Activated T-helper 17 cell treated with anti-CD3 and anti-CD28 coated beads, Interleukin-2, amount 50 U/mL, for 72 hours (primary cell): ENCODE results near the gene RESF1. TPM values are rescaled to one million over a fixed set of nuclear protein-coding genes. Genes with fewer than 3 reads are reported as not detected.

Experiments
- ATAC-seq: fragments of 150-1000 bp; cut with Tn5 transposase; replicated peaks from 2 replicates; pipeline ENCODE4 v1.10.0; 2021; ENCODE audit warnings: mild to moderate bottlenecking, moderate library complexity
- H3K27ac Mint-ChIP-seq: one replicate; pipeline ENCODE4 v1.8.0; 2022; ENCODE audit warnings: mixed read lengths
- H3K27me3 Mint-ChIP-seq: one replicate; pipeline ENCODE4 v1.8.0; 2022; ENCODE audit warnings: mixed read lengths
- H3K36me3 Mint-ChIP-seq: one replicate; pipeline ENCODE4 v1.8.0; 2022; ENCODE audit warnings: low read depth, mild to moderate bottlenecking, mixed read lengths
- H3K4me1 Mint-ChIP-seq: one replicate; pipeline ENCODE4 v1.8.0; 2022; ENCODE audit warnings: mixed read lengths
- H3K4me3 Mint-ChIP-seq: one replicate; pipeline ENCODE4 v1.8.0; 2022; ENCODE audit warnings: mild to moderate bottlenecking, mixed read lengths
- H3K9me3 Mint-ChIP-seq: one replicate; pipeline ENCODE4 v1.8.0; 2022; ENCODE audit warnings: mixed read lengths
- total RNA-seq, 2 donors: library from RNA; stranded (reverse); gene quantifications; one replicate each; pipeline ENCODE4 v1.2.3, GENCODE V29; 2022

Gene RESF1
- total RNA-seq, 2 donors from 2014 or later, result 83.1 to 88.3 TPM

- ATAC-seq, result peak; percentile 88
- peak overlapping the region; percentile 53 for H3K27ac Mint-ChIP-seq
These were observed 8.2 kb upstream of the RESF1 start for GRCh38 chr12:31951008-31951407.

GRCh38 chr12:31951939-31952338, 7.3 kb upstream of the RESF1 start:
- no peaks in the 10 kb centered on the region for H3K36me3 Mint-ChIP-seq

More at GRCh38 chr12:31951008-31951407, 8.2 kb upstream of the RESF1 start:
- H3K27me3 Mint-ChIP-seq, result no peaks in the 10 kb centered on the region
- peak overlapping the region; percentile 55 for H3K4me3 Mint-ChIP-seq
- H3K9me3 Mint-ChIP-seq, result no peaks in the 10 kb centered on the region
- H3K36me3 Mint-ChIP-seq, result no peaks in the 10 kb centered on the region
- H3K4me1 Mint-ChIP-seq, result peaks cover 24% of the 10 kb centered on the region

GRCh38 chr12:31952418-31952817, 6.8 kb upstream of the RESF1 start:
- Mint-ChIP-seq H3K27me3 (no peaks in the 10 kb centered on the region), H3K9me3 (peaks cover 3% of the 10 kb centered on the region), H3K4me3 (no peak overlapping the region), H3K4me1 (peaks cover 33% of the 10 kb centered on the region), H3K36me3 (no peaks in the 10 kb centered on the region), H3K27ac (no peak overlapping the region)
- no peak for ATAC-seq

More at GRCh38 chr12:31951939-31952338, 7.3 kb upstream of the RESF1 start:
- Mint-ChIP-seq H3K27ac (no peak overlapping the region), H3K27me3 (no peaks in the 10 kb centered on the region), H3K4me1 (peaks cover 30% of the 10 kb centered on the region), H3K4me3 (no peak overlapping the region), H3K9me3 (peaks cover 3% of the 10 kb centered on the region)
- peak; percentile 41 for ATAC-seq

DNA sequence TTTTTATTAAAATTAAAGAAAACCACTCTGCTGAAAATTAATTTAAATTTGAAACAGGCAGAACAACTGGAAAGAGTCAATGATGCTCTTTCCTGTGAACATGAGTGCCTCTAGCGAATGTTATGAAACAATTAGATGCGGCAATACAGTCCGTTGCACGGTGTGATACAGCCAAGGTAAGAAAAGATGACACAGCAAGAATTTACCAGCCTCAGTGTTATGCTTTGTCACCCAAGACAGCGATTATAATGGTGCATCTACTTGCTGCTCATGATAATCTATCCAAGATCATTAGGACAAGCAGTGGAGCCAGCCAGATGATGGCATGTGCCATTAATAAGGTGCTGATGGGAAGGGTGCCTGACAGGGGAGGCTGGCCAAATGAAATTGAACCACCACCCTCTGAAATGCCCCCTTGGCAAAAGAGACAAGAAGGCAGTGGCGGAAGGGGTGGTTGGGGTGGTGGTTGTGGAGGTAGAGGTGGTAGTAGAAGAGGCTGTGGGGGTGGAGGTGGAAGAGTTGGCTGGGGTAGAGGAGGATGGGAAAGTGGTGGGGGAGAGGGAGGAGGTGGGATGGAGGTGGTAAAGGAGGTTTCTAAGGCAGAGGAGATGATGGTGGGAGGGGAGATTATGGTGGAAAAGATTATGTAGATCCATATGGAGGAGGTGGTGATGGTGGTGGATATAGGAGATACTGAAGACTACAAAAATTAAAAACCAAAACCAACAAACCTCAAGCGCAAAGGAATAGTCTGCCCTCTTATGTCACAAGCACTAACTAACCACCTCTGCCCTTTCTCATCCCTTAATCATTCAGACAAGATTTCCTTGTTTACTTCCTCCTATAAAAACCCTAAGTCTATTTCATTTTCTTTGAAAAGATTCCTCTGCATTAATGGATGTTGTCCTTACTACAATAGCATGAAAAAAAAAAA, 4.0 kb upstream of the RESF1 start:
- Mint-ChIP-seq H3K4me3 (peak overlapping the region; percentile 15), H3K27ac (peak overlapping the region; percentile 46), H3K4me1 (peaks cover 40% of the 10 kb centered on the region), H3K27me3 (no peaks in the 10 kb centered on the region), H3K36me3 (peaks cover 6% of the 10 kb centered on the region), H3K9me3 (peaks cover 3% of the 10 kb centered on the region)
- no peak for ATAC-seq

DNA sequence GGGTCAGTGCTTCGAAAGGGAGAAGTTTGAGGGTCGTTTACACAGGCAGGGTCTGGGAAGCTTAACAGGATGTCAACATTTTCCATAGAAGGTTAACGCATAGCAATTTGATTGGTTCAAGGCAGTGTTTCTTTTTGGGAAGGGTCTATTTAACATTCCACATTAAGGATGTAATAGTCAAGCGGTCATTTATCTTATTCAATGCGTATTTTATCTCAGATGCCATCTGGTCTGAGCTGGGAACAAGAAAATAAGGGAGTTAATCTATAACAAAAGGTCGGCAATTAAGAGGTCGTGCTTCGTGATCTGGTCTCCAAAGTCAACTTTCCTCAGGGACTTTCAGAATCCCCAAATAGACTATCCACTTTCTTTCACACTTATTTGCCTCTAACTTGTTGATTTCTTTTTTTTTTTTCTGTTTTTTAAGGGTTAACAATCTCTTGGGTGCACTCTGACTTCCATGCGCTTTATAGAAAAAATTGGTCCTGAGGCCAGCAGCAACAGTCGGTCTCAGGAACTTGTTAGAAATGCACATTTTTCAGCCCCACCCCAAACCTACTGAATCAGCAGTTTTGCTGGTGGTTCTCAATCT, 550 bp upstream of the RESF1 start:
- no peak for ATAC-seq
- H3K27ac Mint-ChIP-seq, result peak overlapping the region; percentile 96
- H3K27me3 Mint-ChIP-seq, result no peaks in the 10 kb centered on the region
- H3K4me1 Mint-ChIP-seq, result peaks cover 39% of the 10 kb centered on the region
- peak overlapping the region; percentile 94 for H3K4me3 Mint-ChIP-seq
- H3K36me3 Mint-ChIP-seq, result peaks cover 40% of the 10 kb centered on the region
- peaks cover 3% of the 10 kb centered on the region for H3K9me3 Mint-ChIP-seq

- no peaks in the 10 kb centered on the region for H3K27me3 Mint-ChIP-seq
- H3K9me3 Mint-ChIP-seq, result peaks cover 3% of the 10 kb centered on the region
- peaks cover 51% of the 10 kb centered on the region for H3K4me1 Mint-ChIP-seq
- peaks cover 52% of the 10 kb centered on the region for H3K36me3 Mint-ChIP-seq
- H3K4me3 Mint-ChIP-seq, result peak overlapping the region; percentile 94
- ATAC-seq, result peak; percentile 64
- peak overlapping the region; percentile 92 for H3K27ac Mint-ChIP-seq
These were observed 631 bp downstream of the RESF1 start for GRCh38 chr12:31959701-31960391.

GRCh38 chr12:31961137-31961536, 1.9 kb downstream of the RESF1 start:
- ATAC-seq, result no peak
- Mint-ChIP-seq H3K9me3 (peaks cover 3% of the 10 kb centered on the region), H3K36me3 (peaks cover 65% of the 10 kb centered on the region), H3K27me3 (no peaks in the 10 kb centered on the region), H3K4me1 (peaks cover 49% of the 10 kb centered on the region), H3K27ac (peak overlapping the region; percentile 92), H3K4me3 (peak overlapping the region; percentile 94)

GRCh38 chr12:31962076-31962475, 2.9 kb downstream of the RESF1 start:
- no peaks in the 10 kb centered on the region for H3K9me3 Mint-ChIP-seq
- H3K4me3 Mint-ChIP-seq, result peak overlapping the region; percentile 94
- ATAC-seq, result no peak
- no peaks in the 10 kb centered on the region for H3K27me3 Mint-ChIP-seq
- peaks cover 74% of the 10 kb centered on the region for H3K36me3 Mint-ChIP-seq
- H3K4me1 Mint-ChIP-seq, result peaks cover 53% of the 10 kb centered on the region
- H3K27ac Mint-ChIP-seq, result peak overlapping the region; percentile 92

DNA sequence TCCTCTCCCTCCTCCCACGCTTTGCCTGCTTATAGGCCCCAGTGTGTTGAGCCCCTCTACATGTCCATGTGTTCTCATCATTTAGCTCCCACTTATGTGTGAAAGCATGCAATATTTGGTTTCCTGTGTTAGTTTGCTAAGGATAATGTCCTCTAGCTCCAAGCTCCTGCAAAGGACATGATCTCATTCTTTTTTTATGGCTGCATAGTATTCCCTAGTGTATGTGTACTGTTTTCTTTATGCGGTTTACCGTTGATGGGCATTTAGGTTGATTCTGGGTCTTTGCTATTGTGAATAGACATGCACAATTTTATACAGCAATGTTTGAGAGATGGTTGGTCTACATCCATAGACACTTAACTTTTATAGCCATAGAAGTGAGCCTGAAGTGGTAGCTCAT, 5.1 kb downstream of the RESF1 start:
- Mint-ChIP-seq H3K4me1 (peaks cover 51% of the 10 kb centered on the region), H3K4me3 (peak overlapping the region; percentile 94), H3K36me3 (peaks cover 94% of the 10 kb centered on the region), H3K27me3 (no peaks in the 10 kb centered on the region), H3K27ac (peak overlapping the region; percentile 92), H3K9me3 (no peaks in the 10 kb centered on the region)
- no peak for ATAC-seq

GRCh38 chr12:31965090-31965489, 5.9 kb downstream of the RESF1 start:
- H3K27ac Mint-ChIP-seq, result peak overlapping the region; percentile 92
- H3K4me3 Mint-ChIP-seq, result peak overlapping the region; percentile 94
- peaks cover 51% of the 10 kb centered on the region for H3K4me1 Mint-ChIP-seq
- H3K36me3 Mint-ChIP-seq, result peaks cover 97% of the 10 kb centered on the region
- ATAC-seq, result peak; percentile 48
- H3K27me3 Mint-ChIP-seq, result no peaks in the 10 kb centered on the region
- no peaks in the 10 kb centered on the region for H3K9me3 Mint-ChIP-seq

- peak; percentile 77 for ATAC-seq
- Mint-ChIP-seq H3K36me3 (peaks cover 97% of the 10 kb centered on the region), H3K4me1 (peaks cover 55% of the 10 kb centered on the region), H3K4me3 (peak overlapping the region; percentile 94), H3K27me3 (no peaks in the 10 kb centered on the region), H3K9me3 (no peaks in the 10 kb centered on the region), H3K27ac (peak overlapping the region; percentile 92)
These were observed 7.5 kb downstream of the RESF1 start for GRCh38 chr12:31966558-31967205.

DNA sequence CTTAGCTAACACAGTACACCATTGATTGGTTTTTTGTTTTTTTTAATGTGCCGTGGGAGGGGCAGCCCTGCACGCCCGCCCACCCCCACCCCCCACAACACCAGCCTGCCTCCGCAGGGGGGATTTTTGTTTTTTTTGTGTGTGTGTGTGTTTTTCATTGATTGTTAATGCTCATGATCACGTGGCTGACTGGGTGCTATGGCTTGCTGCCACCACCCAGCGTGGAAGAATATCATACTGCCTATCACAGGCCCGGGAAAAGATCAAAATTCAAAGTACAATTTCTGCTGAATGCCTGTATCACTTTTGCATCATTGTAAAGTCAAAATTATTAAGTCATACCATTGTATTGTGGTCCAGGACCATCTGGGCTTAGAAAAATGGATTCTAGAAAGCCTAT, 8.3 kb downstream of the RESF1 start:
- Mint-ChIP-seq H3K36me3 (peaks cover 97% of the 10 kb centered on the region), H3K27me3 (no peaks in the 10 kb centered on the region), H3K9me3 (no peaks in the 10 kb centered on the region), H3K4me3 (peak overlapping the region; percentile 94), H3K27ac (peak overlapping the region; percentile 92), H3K4me1 (peaks cover 48% of the 10 kb centered on the region)
- ATAC-seq, result no peak

GRCh38 chr12:31970199-31970598, 11.0 kb downstream of the RESF1 start:
- no peak overlapping the region for H3K4me3 Mint-ChIP-seq
- H3K27me3 Mint-ChIP-seq, result no peaks in the 10 kb centered on the region
- no peak overlapping the region for H3K27ac Mint-ChIP-seq
- ATAC-seq, result no peak
- no peaks in the 10 kb centered on the region for H3K9me3 Mint-ChIP-seq
- peaks cover 29% of the 10 kb centered on the region for H3K4me1 Mint-ChIP-seq
- H3K36me3 Mint-ChIP-seq, result peaks cover 97% of the 10 kb centered on the region

DNA sequence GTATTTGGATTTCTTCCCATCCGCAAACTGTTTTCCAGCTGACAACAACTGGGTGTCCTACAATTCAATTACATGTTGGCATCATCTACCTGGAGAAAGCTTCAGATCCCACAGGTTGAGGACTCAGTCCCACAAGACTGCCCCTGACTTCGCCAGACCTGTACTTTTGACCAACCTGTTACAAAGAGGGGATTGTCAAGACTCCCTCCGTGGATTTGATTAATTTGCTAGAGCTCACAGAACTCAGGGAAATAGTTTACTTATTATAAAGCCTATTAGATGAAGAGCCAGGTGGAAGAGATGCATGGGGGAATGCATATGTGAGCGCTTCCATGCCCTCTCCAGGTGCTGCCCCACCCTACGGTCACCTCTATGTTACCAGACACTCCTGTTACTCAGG, 14.6 kb downstream of the RESF1 start:
- Mint-ChIP-seq H3K9me3 (no peaks in the 10 kb centered on the region), H3K4me1 (peaks cover 8% of the 10 kb centered on the region), H3K36me3 (peaks cover 100% of the 10 kb centered on the region), H3K4me3 (no peak overlapping the region), H3K27ac (peak overlapping the region; percentile 62), H3K27me3 (no peaks in the 10 kb centered on the region)
- no peak for ATAC-seq
